HG03565 (cell line): ENCODE measurements around the gene SEZ6L.
"Not testable (repeated sequence)": the region's sequence is repeated elsewhere in the genome, so short reads cannot be mapped to it uniquely, and the experiment has no call there.

Source experiments
- ATAC-seq: cut with Tn5 transposase; IDR thresholded peaks from one replicate; pipeline ENCODE4 v1.9.1; 2021; ENCODE audit warnings: mild to moderate bottlenecking, moderate library complexity; ENCODE audit not compliant: unreplicated experiment

The SEZ6L gene

DNA sequence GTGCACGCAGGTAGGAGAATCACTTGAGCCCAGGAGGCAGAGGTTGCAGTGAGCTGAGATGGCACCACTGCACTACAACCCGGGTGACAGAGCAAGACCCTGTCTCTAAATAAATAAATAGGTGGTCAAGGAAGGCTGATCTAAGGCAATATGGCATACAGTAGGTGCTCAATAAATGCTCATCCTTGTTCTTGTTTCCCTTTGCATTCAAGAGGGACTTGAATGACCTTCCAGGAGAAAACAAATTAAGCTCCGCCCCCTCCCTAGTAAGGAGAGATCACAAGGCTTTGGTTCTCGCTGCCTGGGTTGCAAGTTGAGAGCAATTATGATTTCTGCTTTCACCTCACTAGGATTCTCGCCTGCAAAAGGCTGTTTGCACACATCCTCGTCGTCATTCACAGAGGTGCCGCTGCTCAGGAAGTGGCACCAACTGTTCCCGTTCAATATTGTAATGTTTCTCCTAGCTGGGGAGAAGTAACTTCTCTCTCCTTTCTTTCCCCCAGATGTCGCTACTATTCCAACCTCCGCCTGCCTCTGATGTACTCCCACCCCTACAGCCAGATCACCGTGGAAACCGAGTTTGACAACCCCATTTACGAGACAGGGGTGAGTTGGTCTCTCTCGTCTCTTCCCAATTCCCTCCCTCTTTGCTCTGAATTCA is 208.0 kb downstream of the SEZ6L start:
- no peak for ATAC-seq

DNA sequence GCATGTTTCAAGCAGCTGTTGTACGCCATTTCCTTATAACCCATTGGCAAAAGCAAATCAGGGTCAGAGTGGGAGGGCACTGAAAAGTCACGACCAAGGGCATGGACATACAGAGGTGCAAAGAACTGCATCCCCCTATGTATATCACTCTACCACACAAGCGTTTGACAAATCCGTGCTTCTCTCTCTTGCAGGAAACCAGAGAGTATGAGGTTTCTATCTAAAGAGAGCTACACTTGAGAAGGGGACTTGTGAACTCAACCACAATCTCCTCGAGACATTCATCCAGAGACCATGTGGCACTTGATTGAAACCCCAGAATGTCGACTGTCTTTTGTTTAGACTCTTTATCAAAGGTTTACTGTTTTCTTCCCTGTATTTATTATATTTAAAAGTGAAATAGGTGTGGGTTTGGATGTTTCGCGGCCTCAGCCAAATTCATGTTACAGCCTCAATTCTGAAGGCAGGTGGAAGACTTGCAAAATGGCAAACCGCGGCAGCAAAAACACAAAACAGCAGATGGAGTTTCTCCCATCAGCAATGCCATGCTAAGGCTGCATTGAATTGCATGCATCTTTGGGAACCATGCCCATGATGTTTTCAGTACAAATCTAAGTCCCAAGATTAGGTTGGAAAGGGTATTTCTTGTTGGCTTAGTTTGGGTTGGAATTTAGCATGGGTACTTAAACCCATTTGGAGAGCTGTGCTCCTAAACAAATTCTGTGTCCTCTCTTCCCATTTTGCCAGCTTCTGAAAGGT is 211.0 kb downstream of the SEZ6L start:
- no peak for ATAC-seq

DNA sequence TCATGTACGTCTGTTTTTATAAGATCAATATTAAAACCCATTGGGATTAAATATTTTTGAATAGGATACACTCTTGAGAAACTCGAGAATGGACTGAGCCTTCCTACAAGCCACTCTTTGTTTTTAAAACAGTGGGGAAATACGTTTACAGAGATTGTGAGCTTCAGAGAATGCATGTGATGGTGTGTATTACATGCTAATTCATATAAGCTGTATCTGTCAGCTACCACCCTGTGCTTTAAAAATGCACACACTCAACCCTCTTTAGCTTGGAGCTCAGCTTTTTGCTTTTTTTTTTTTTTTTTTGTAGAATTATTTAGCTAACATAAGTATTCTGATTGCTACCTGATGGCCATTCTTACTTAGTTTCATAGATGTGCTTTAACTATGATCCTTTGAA is 213.5 kb downstream of the SEZ6L start:
- ATAC-seq: no peak

DNA sequence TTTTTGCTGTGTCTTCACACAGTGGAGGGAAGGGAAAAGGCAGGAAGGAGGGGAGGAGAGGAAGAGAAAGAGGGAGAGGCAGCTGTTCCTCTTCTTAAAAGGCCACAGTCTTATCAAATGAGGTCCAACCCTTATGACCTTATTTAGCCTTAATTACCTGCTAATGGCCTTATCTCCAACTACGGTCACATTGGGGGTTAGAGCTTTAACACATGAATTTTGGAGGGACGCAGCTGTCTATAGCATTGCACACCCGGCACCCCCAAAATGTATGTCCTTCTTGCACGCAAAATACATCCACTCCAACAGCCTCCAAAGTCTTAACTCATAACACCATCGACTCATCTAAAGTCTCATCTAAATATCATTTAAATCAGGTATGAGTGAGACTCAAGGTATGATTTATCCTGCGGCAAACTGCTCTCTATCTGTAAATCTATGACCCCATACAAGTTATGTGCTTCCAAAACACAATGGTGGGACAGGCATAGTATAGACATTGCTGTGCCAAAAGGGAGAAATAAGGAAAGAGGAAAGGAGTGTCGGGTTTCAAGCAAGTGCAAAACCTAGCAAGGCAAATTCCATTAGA is 214.8 kb downstream of the SEZ6L start:
- no peak for ATAC-seq

DNA sequence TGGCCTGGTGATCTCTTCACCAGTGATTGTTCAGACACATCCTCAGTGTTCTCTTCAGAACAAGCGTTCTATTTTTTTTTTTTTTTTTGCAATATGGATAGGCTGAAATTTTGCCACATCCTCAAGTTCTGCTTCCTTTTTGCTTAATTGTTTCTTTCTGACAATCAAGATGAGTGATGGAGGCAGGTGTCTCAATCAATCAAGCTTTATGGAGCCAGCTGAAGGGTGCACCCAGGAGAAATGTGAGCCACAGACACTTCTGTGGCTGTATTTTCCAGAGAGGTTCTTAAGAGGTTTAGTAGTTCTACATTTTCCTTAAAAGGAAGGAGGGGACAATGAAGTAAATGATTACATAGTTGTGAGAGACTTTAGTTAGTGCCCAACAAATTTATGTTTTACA is 215.9 kb downstream of the SEZ6L start:
- ATAC-seq: no peak

DNA sequence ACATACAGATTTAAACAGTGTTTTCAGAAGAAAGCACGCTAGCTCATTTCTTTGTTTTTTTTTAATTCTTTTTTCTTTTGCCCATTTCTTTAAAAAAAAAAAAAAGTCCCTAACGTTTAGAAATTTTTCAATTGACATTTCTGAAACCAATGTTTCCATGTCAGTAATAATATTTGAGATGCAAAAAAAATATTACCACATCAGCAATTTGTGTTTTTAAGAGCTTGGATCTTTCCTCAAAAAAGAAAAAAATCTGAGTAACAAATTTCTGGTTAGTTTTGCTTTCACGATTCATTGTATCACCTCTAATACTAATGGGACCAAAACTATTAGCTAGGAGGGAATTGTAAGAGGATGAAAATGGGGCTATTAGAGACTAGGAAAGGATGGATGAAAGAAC is 219.9 kb downstream of the SEZ6L start:
- ATAC-seq: no peak

DNA sequence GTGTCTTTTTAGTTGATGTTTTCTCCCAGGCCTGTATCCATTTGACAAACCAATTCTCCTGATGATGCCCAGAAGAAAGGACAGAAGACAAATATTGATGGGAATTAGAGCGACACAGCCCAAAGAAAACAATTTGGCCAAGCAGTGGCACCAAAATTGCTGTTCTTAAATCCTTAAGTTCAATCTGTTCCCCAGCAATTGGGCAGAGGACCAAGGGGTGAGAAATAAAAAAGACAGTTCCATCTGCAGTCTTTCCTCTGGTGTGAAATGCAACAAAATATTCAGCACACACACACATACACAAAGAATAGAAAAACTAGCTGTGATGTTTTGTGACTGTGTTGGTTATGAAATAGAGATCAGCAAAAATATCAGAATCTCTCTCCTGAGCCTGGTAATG is 221.8 kb downstream of the SEZ6L start:
- no peak for ATAC-seq

DNA sequence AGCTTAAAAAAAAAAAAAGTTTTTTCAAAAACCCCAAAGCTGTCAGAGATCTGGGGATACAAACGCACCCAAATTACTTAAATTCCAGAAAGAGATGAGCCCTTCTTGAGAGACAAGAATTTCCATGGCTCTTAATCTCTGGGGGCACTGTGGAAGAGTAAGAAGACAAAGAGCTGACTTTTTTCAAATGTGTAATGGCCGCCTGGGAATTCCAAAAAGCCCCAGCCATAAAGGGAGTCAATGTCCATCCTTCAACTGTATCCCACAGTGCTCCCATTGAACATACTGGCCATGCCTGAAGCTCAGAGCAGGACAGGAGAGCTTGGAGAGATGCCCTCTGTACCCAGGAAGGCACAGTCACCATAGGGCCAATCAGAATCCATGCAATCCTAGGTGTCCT is 222.4 kb downstream of the SEZ6L start:
- ATAC-seq: no peak

DNA sequence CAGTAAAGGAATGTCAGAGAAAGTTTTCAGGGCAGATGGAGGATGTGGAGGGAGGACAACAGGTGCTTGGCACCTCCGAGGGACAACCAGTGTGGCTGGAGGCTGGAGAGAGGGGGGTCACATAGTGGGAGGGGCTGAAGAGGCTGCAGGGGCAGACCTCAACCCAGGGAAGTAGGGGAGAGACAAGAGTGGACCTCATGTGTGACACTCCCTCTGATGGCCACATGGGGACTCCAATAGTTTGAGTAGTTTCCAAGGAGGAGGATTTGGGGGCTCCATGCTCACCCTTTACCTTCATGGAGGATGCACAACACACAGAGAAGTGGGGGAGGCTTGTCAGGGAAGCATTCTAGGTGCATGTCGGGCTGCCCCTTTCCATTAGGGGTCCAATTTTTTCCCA is 224.7 kb downstream of the SEZ6L start:
- ATAC-seq: no peak

DNA sequence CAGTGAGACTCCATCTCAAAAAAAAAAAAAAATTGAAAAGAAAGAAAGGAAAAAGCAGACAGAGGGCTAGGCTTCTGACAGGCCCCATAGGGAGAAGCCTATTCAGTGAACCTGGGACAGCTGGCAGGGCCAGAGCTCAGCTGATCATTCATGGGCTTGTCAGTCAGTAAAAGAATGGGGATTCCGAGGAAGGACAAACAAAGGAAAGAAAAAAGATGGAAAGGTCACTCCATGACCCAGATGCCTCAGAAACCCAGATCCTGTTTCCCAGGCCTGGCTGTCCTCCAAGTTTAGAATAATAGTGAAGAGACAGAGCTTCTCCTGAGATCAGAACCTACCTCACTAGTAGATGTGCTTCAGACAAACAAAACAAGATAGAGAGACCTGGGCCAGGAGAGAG is 225.5 kb downstream of the SEZ6L start:
- ATAC-seq: no peak

DNA sequence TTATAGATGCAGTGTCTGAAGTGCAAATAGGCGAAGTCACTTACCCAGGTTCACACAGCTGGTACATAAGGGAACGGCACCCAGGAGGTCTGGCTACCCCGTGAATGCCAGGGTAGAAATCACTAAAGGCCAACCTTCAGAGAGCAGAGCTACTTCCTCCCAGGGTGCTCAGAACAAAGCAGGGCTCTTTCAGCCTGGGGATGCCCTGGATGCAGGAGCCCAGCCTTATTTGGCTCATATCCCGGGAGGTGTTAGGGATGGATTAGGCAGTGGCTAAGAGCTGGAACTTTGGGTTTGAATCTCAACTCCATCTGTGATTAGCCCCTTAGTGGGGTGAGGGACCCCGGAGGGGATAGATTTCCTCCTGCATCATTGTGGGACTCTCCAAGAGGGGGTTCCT is 226.7 kb downstream of the SEZ6L start:
- ATAC-seq: no peak

DNA sequence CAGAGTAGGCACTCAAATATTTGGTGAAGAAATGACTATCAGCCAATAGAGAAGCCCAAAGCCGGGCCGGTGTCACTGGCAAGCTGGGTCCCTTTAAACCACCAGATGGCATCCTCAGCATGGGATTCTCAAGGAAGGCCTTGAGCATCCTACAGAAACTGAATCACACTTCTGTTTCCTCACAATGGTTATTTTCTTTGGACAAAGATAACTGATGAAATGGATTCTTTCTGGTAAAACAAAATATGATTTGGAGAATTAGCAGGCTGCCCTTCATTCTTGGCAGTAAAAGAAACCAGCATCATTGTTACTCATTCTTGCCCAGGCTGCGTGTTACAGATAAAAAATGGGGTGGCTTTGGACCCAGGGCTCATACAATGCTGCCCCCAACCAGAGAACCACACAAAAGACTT is 229.5 kb downstream of the SEZ6L start:
- no peak for ATAC-seq

DNA sequence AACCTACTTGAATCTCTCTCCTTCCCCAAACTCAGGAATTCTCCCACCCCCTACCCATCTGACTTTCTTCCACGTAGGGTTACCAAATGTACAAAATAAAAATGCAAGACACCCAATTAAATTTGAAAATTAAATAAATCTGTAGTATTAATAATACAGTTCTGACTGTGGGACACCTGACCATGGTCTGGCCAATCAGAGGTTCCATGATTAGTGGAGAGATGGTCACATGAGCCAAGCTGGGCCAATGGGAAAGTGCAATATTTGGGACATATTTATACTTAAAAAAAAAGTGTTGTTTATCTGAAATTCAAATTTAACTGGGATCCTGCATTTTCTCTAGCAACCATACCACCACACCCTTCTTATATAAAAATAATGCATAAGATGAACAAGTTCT is 230.0 kb downstream of the SEZ6L start:
- no peak for ATAC-seq

DNA sequence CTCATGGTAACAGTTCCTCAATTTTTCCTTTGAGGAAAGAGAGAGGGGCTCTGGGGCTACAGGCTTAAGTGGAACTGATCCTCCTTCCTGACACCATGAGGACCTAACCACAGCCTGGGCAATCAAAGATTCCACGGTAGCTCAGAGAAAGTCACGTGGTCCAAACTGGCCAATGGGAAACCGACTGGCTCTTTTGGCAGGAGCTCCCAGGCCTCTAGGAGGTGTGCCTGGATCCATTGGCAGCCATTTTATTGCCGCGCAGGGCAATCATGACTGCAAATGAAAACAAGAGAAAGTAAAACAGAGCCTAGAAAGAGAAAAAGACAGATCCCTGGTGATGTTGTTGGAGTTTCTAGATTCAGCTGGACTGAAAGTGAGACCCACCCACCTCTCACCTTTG is 232.5 kb downstream of the SEZ6L start:
- no peak for ATAC-seq

DNA sequence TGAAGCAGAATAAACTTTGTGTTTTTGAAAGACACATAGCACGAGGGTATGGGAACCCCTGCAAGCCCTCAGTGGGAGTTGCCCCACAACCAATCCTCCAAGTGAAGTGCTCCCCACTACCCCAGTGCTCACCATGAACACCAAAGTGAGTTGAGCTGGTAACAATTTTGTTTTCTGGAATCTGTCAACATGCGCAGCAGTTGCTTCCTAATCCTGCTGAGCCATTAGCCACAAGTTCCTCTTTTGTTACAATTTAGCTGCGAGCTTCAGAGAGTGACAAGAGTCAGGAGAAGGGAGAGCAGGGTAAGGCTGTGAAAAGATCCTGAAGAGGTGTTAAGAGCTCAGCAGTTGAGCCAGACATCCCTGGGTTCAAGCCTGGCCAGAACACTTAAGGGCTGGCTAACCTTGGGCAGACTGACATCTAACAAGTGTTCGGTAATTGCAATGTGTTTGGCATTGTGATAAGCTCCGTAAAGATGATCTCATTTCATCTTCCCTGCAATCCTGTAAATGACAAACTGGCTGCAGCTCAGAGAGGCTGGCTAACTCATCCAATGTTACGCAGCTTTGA is 235.7 kb downstream of the SEZ6L start:
- ATAC-seq: no peak

DNA sequence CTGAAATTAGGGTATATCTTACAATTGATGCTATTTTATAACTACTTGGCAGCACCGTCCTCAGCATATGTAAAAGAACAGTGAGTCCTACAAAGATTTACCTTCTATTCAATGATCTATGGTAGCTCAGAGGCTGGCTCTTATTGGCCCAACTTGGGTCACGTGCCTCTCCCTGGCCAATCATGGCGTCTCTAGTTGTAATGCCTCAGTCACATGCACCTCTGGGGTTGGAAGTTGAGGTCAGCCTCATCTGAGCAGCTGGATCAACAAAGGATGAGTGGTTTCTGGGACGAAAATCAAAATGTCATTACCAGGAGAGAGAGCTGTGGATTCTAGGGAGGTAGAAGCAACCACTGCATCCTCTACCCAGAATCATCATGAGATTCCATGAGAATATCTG is 236.9 kb downstream of the SEZ6L start:
- no peak for ATAC-seq

DNA sequence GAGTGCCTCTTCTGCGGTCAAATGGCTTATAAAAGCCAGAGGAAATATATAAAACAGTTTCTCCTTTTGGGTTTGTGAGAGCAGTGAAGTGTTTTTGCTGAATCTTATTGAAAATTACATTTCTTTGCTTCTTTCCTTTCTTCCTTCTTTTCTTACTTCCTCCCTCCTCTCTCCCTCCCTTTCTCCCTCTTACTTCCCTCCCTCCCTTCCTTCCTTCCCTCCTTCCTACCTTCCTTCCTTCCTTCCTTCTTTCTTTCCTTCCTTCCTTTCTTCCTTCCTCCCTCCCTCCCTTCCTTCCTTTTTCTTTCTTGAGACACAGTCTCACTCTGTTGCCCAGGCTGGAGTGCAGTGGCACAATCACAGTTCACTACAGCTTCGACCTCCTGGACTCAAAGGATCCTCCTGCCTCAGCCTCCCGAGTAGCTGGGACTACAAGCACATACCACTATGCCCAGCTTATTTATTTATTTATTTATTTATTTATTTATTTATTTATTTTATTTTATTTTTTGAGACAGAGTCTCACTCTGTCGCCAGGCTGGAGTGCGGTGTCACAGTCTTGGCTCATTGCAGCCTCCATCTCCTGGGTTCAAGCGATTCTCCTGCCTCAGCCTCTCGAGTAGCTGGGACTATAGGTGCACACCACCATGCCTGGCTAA is 239.4 kb downstream of the SEZ6L start:
- not testable (repeated sequence) for ATAC-seq

DNA sequence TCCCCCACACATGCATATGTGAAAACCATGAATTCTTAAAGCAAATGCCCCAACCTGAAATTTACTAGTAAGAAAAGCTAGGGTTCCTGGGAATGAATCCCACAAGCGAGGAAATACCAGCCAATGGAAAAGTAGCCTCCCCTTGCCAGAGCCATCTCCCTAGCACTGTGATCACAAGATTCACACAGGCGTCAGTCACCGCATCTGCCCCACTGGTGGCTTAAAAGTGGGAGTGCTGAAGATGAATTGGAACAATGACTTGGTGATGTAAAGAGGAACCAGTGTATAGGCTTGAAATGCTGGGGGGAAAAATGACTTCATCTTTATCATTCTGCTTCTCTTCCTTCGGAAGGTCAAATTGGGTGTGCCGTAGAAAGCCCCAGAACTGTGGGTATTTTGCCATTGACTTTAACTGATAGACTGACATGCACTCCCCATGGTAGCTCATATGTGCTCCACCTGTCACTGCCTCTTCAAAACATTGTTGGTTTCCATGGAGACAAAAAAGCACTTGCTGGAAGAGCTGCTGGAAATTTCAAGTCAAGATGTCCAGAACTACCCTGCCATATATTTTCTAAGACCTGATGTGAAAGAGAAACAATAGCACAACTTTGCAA is 240.6 kb downstream of the SEZ6L start:
- no peak for ATAC-seq

DNA sequence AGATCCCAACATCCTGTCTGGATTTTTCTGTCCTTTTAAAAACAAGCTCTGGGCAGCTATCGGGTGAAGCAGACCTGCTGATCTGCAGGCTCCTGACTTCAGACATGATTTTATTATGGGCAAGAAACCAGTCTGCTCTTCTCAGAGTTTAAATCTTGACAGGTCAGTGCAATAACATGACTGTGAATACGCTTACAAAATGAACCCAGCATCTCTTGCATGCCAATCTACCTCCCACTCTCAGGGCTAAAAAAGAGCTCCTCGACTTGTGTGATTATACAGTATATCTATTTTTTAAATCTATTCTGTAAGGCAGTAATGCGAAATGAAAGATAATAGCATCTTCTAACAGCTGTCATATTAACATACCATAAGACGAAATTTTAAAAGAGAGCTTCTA is 241.1 kb downstream of the SEZ6L start:
- ATAC-seq: no peak

DNA sequence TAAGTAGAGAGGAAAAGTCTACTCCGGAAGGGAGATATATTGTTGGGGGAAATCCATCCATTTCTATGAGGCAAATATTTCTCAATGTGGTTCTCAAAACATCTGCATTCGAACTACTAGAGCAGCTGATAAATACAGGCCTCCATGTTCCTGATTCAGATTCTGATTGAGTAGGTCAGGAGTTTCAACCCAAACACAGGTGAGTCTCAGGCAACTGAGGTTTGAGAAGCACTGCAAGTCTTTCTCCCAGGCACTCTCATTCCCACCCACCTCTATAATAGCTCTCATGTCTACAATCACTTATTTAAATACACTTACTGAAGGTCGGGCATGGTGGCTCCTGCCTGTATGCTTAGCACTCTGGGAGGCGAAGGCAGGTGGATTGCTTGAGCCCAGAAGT is 245.1 kb downstream of the SEZ6L start:
- no peak for ATAC-seq

DNA sequence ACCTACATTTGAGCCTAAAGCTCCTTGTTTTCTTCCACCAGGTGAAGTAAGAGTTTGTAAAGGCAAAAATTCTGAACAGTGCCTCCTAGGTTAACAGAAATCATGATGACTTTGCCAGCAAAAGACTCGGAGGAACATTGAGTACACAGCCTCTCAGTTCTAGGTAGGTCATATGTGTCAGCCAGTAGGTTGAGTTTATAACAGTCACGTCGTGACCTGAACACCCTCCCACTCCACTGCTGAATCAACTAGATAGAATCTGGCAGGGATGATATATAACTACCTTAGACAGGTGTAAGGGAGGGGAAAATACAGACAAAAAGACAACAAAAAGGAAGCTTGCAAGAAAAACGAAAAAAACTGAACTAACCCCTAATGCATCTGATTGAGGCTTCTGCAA is 247.0 kb downstream of the SEZ6L start:
- no peak for ATAC-seq
